GM21825 (cell line): Measurements from ENCODE around the gene GPR162.

Source experiments
- ATAC-seq: cut with Tn5 transposase; IDR thresholded peaks from one replicate; pipeline ENCODE4 v1.9.1; 2021; ENCODE audit warnings: mild to moderate bottlenecking, moderate library complexity; ENCODE audit not compliant: unreplicated experiment

GPR162 gene

GRCh38 chr12:6786416-6787094, 35.1 kb upstream of the GPR162 start:
- no peak for ATAC-seq

DNA sequence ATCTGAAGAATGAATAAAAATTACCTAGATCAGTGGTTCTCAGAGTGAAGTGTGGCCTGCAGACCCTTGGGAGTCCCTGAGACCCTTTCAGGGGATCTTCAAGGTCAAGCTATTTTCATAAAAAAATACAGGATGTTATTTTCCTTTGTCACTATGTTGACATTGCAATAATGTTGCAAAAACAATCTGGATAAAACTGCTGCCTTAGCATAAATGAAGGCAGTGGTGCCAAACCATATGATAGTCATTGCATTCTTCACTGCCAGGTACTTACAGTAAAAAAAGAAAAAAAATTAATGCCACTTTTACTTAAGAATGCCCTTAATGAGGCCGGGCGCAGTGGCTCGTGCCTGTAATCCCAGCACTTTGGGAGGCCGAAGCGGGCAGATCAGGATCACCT, 34.3 kb upstream of the GPR162 start:
- ATAC-seq = no peak

GRCh38 chr12:6788972-6789924, 32.4 kb upstream of the GPR162 start, which contains the start of gene CD4:
Gene CD4 (plus strand): TSS chr12:6789528. CDS start chr12:6800139, 10,611 bp downstream.
- no peak for ATAC-seq

DNA sequence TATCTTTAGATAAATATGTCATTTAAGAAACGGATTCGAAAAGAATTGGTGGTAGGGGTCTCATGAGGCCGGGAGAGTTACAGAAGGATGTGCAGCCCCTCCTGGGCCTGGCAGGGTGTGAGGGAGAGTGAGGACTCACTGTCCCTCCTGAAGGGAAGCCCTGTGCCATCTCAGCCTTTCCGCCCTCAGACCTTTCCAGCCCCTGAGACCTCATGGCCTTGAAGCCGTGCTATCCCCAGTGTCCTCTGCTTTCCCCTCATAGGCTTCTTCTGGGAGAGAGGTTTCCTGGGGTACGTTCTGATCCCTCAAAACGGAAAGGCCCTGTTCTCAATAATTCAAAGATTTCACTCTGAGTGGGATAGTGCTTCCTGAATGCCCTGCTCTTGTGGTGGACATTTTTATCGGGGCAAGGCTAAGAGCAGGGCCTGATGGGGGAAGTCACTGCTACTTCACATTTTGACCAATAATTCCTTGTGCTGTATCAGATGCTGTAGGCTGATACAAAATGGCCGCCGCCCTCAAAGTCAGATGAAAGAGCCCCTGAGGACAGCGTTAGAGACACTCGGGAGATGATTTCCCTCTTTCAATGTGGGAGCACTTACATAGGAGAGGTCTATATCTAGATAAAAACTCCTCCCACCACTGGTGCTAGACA, 31.0 kb upstream of the GPR162 start:
- ATAC-seq = no peak

GRCh38 chr12:6791931-6792520, 29.6 kb upstream of the GPR162 start:
- ATAC-seq = no peak

DNA sequence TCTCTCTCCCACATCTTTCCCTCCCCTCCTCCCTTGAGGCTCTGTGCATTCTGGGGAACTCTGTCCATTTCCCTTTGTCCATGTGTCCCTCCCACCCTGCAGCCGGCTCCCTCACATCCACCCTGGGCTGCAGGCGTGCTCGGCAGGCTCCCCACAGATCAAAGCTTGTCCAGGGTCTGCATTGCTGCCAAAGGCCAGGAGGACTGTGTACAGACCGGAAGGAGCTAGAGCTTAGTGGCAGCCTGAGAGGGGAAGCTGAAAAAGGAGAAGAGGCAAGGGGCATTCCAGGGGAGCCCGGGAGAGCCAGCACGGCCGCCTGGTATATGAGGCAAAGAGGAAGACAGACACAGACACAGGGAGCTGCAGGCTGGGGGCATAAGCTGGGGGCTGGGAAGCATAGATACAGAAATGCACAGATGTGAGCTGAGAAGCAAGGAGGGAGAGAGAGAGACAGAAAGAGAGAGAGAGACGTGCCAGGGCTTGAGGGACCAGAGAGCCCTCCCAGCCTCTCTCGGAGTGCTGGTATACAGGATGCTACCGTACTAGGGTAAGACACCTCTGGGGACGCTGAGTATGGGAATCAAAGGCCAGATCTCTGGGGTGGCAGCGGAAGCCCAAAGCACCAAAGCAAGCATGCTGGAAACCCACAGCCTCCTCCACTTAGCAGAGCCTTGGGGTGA, 29.0 kb upstream of the GPR162 start:
- no peak for ATAC-seq

- ATAC-seq = no peak
These were observed 26.5 kb upstream of the GPR162 start for GRCh38 chr12:6795088-6795487.

- no peak for ATAC-seq
These were observed 25.0 kb upstream of the GPR162 start for GRCh38 chr12:6796576-6796975.

GRCh38 chr12:6799147-6799546, 22.5 kb upstream of the GPR162 start:
- ATAC-seq = no peak

DNA sequence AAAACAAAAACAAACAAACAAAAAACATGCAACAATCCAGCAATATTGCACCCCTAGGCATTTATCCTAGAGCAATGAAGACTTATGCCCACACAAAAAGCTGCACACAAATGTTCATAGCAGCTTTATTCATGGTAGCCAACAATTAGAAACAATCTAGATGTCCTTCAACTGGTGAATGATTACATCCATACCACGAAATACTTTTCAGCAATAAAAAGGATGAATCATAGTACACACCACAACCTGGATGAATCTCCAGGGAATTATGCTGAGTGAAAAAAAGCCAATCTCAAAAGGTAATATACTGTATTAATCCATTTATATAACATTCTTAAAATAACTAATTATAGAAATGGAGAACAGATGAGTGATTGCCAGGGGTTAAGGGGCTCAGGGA, 14.5 kb upstream of the GPR162 start:
- no peak for ATAC-seq

- no peak for ATAC-seq
These were observed 12.6 kb upstream of the GPR162 start for GRCh38 chr12:6809056-6809455.

- ATAC-seq = no peak
These were observed 10.9 kb upstream of the GPR162 start for GRCh38 chr12:6810758-6811157.

GRCh38 chr12:6813363-6813762, 8.3 kb upstream of the GPR162 start:
- ATAC-seq = no peak

DNA sequence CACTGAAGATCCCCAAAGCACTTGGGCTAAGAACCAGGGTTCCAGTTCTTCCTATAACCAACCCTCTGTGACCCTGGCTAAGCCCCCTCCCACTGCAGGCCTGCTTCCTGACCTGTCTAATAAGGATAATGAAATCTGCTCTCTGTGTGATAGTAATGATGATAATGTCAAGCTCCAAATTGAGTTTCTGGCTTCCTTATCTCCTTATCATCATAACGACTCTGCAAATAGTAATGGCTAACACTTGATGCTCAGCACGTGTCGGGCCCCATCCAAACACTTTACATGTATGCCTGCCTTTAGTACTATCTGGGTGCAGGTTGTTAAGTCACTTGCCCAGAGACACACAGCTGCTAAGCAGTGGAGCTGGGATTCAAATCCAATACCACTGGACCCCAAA, 5.0 kb upstream of the GPR162 start:
- no peak for ATAC-seq

DNA sequence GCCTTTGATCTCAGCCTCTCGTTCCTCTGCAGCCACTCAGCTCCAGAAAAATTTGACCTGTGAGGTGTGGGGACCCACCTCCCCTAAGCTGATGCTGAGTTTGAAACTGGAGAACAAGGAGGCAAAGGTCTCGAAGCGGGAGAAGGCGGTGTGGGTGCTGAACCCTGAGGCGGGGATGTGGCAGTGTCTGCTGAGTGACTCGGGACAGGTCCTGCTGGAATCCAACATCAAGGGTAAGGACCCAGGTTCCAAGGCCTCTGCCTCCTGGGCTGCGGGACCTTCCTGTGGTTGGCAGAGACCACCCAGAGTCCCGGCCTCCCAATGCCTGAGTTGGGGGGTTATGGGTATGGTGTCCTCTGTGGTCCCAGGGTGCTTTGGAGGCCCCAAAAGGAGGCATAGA, 4.5 kb upstream of the GPR162 start:
- ATAC-seq = no peak

- ATAC-seq = no peak
These were observed 3.9 kb upstream of the GPR162 start for GRCh38 chr12:6817662-6818157.

GRCh38 chr12:6818222-6818621, 3.4 kb upstream of the GPR162 start:
- ATAC-seq = no peak

GRCh38 chr12:6818645-6819044, 3.0 kb upstream of the GPR162 start:
- ATAC-seq = no peak

- ATAC-seq = no peak
These were observed 2.3 kb upstream of the GPR162 start for GRCh38 chr12:6819106-6820030.
